OCI-M1 (cell line): ENCODE data around the gene CFAP77.

Experiments
- DNase-seq: peaks from one replicate; lab custom pipeline; 2025; lab: John Stamatoyannopoulos, UW

Gene CFAP77

GRCh38 chr9:132517815-132518550 lies 108.0 kb downstream of the CFAP77 start:
- no peak for DNase-seq

- no peak for DNase-seq
Observed at GRCh38 chr9:132518626-132519025, 108.6 kb downstream of the CFAP77 start.

DNA sequence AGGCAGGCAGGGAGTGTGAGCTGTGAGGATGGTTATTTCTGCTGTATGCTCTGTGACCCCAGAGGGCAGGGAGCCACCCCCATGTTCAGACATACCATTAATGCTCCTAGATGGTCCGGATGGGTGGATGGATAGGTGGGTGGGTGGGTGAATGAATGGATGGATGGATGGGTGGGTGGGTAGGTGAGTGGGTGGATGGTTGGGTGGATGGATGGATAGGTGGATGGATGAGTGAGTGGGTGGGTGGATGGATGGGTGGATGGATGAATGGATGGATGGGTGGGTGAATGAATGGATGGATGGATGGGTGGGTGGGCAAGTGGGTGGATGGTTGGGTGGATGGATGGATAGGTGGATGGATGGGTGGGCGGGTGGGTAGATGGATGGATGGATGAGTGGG lies 109.0 kb downstream of the CFAP77 start:
- DNase-seq: no peak

- DNase-seq: no peak
Observed at GRCh38 chr9:132520612-132521011, 110.6 kb downstream of the CFAP77 start.

DNA sequence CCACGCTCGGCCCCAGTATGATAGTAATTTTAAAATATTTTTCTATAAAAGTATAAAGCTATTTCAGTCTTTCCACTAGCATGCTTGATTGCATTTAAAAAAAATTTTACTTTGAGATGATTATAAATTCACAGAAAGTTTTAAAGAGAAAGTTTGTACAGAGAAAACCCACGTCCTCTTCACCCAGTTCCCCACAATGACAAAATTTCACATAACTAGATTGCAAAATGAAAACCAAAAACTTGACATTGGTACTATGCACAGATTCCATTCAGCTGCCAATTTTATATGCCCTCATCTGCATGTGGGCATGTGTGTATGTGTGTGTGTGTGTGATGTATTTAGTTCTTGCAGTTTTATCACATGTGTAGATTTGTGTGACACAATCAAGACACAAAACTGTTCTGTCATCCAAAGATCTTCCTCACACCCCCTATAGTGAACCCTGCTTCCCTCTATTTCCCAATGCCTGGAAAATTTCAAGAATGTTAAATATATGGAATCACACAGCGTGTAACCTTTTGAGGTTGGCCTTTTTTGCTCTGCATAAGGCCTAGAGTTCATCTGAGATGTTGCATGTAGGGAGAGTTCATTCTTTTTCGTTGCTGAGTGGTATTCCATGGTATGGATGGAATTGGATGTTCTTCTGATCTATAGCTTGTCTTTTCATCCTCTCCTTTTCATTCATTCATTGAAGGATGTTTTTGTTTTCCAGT lies 115.5 kb downstream of the CFAP77 start:
- no peak for DNase-seq

- peak; percentile 71 for DNase-seq
Observed at GRCh38 chr9:132531195-132531594, 121.2 kb downstream of the CFAP77 start.

GRCh38 chr9:132531710-132532570 lies 121.9 kb downstream of the CFAP77 start:
- no peak for DNase-seq

GRCh38 chr9:132534832-132535231 lies 124.8 kb downstream of the CFAP77 start:
- no peak for DNase-seq

DNA sequence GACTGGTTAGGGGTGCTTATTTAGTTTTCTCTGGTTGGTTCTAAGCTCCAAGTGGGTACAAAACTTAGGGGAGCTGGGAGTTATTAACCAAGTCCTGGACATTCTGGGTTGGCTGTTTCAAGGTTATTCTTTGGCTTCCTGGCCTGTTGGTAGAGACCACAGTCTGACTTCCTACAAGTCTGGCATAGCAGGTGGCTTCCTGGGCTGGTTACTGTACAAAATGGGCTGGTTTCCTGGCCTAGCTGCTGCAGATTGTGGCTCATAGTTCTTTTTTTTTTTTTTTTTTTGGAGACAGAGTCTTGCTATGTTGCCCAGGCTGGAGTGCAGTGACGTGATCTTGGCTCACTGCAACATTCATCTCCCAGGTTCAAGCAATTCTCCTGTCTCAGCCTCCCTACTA lies 126.1 kb downstream of the CFAP77 start:
- DNase-seq: no peak

DNA sequence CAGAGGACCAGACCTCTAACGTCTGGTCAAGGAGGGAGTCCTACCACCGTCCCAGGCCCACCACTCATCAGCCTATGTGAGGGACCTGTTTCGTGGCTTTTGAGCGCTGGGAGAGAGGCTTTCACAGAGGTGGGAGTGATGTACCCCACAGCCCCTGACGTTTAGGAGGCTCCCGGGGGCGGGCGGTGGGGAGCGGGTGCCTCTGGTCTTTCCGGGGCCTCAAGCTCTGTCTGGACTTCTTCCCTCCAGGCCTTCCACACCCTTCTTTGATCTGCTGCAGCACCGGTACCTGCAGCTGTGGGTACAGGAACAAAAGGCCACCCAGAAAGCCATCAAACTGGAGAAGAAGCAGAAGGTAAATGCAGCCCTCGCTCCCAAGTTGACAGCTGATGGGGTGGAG lies 127.3 kb downstream of the CFAP77 start:
- DNase-seq: no peak

DNA sequence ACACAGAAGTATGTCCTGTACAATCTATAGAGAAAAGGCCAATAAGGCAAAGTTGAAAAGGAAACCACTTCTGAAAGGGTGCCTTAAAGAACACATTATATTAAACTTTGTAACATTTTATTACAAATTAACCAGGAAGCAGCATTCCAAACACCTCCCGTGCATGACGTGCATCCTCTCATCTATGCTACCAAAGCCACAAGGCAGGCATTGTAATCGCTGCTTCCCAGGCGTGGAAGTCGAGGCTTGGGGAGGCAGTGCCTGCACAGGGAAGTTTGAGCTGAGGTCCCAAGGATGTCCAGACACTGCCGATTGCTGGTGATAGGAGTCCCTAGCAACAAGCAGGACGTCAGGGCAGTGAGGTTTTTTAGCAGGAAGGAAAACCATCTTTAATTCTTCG lies 128.1 kb downstream of the CFAP77 start:
- DNase-seq: no peak

GRCh38 chr9:132539096-132539495 lies 129.1 kb downstream of the CFAP77 start:
- no peak for DNase-seq

DNA sequence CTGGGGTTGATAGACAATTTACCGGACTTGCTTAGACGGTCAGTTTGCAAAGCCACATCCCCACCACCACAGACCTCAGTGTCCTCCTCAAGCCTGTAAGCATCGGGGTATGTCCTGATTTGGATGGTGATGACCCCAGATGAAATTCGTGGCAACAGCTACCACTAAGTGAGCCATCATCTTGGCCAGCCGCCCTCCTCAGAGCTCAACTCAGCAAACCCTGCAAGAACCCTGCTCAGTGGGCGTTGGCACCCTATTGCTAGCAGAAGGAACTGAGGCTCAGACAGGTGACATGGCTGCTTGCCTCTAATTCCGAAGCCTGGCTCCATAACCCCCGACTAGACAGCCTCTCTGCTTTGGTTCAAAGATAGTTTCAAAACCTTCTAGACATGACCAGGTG lies 131.0 kb downstream of the CFAP77 start:
- no peak for DNase-seq

DNA sequence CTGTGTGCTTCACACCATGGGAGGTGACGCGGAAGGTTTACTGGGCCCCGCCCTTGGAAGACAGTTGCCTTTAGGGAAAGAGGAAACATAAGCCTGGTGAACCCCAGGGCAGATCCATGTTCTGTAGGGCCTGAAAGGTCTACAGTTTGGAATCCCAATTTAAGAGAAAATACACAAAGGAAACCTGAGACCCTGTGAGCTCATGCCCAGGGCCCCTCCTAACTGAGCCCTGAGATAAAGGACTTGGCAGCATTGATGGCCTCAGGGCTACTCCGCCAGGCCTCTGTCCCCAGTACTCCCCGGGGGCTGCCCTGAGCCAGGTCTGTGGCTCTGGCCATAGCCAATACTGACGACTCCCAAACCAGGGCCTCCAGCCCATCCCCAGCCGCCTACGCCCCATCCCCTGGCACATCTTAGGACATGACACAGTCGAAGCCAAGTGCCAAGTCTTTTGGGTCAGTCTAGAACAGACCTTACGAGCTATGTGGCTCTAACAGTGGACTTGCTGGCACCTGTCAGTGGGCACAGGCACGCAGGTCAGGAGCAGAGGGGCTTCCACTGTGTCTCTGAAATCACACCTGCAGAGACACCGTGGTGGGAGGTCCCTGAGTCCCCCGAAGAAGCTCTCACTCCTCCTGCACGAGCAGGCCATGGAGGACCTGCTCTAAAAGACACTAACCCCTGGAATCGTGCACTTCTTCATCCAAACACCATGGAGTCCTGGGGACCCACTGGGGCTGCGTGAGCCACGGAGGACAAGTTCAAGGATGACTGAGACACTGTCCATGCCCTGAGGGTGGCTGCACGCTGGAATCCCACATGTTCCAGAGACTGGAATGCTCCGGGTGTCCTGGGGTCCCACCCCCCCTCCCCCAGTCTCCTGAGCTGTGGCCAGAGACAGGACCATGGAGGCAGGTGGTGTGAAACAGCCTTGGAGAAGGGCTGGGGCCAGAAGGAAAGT lies 132.1 kb downstream of the CFAP77 start:
- DNase-seq: no peak

DNA sequence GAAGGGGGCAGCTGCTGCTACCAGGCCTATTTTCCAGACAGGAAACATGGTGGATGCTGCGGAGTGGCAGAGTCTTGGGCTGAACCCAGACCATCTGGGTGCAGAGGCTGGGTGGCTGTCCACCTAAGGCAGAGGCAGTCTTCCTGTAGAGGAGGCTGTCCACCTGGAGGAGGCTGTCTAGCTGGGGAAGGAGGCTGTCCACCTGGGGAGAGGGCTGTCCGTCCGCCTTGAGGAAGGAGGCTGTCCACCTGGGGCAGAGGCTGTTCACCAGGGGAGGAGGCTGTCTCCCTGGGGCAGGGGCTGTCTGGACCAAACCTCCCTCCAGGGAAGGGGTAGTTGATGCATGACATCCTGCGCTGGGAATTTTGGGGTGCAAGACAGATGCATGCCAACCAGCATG lies 133.2 kb downstream of the CFAP77 start:
- DNase-seq: no peak

DNA sequence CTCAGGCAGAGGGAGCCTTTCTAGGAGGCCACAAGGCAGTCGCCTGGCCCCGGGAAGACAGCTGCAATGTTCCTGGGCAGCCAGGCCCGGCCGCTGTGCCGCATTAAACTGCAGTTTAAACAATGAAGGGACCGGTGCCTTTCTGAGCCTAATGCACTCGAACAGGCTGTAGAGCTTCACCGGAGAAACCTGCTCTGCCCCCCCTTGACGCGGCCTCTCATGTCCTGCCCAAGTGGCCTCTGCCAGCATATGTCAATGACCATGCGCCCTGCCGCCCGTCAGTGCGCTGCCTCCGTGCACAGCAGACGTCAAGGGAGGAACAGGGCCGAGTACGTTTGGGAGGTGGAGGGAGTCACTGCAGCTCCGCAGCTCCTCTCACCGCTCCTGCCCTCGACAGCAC lies 133.9 kb downstream of the CFAP77 start:
- no peak for DNase-seq

DNA sequence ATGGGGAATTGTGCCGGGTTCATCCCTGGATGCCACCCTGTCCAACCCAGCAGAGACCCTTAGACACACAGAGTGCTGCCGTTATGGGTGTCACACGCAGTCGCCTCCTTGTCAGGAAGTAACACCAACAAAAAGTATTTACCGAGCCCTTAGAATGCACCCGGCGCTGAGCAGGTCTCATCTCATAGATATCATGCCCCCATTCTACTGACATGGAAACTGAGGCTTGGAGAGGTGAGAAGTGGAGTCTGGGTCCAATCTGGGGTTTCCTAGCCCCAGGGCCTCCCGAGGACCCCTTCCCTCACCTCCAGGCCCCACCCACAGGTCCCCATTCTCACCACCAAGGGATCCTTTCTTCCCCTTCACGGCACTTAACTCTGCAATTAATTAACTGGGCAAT lies 135.6 kb downstream of the CFAP77 start:
- no peak for DNase-seq

- peak; percentile 24 for DNase-seq
Observed at GRCh38 chr9:132546148-132547051, 136.4 kb downstream of the CFAP77 start.

DNA sequence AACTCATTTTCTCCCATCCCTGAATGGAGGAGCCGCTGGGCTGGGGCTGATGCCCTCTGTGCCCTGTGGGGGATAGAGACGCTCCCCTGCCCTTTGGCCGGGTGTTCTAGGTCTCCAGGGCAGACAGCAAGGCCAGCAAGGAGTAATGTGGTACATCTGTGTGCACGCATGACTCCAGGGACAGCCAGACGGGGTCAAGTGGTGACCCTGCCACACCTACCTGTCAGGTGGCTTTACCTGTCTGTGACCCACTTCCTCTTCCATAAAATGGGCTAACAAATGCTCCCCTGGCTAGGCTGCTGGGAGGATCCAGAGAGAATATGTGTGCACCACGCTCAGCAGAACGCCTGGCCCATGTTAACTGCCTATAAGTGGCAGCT lies 137.0 kb downstream of the CFAP77 start:
- DNase-seq: no peak

- DNase-seq: no peak
Observed at GRCh38 chr9:132547436-132547835, 137.4 kb downstream of the CFAP77 start.
